ENCODE results near the gene CAMK4. TPM values are rescaled to one million over a fixed set of nuclear protein-coding genes. Genes with fewer than 3 reads are reported as not detected.

Gene CAMK4
- total and polyA plus RNA-seq, 3 donors from 2014 or later, result 35.4 to 76.9 (median 60.3) TPM

- intact Hi-C loops (cut with DNase I; ENCODE audit: low total_unique reads), result no loop called here
- no peak for DNase-seq
- H3K36me3 ChIP-seq (ENCODE audit: low read depth, missing control alignments), result no peaks in the 10 kb centered on the region
- H3K27ac ChIP-seq, result no peak overlapping the region
- H3K27me3 ChIP-seq, result no peaks in the 10 kb centered on the region
- 95 to 96% methylated on average over 2 of the region's 2 CpGs for WGBS, 2 donors
- TF ChIP-seq POLR2A (IDR thresholded peaks at IDR 0.05), result no peak
- no peak for TF ChIP-seq CTCF (IDR thresholded peaks at IDR 0.05)
- H3K4me1 ChIP-seq, result no peaks in the 10 kb centered on the region
- no peaks in the 10 kb centered on the region for H3K9me3 ChIP-seq
- H3K4me3 ChIP-seq, result no peak overlapping the region
Observed at GRCh38 chr5:111392181-111392580, 168.0 kb downstream of the CAMK4 start.

- H3K36me3 ChIP-seq (ENCODE audit: low read depth, missing control alignments), result no peaks in the 10 kb centered on the region
- H3K4me1 ChIP-seq, result no peaks in the 10 kb centered on the region
- no peak overlapping the region for H3K27ac ChIP-seq
- no peaks in the 10 kb centered on the region for H3K9me3 ChIP-seq
- 89 to 93% methylated on average over 3 of the region's 3 CpGs for WGBS, 2 donors
- no peak for TF ChIP-seq POLR2A (IDR thresholded peaks at IDR 0.05)
- intact Hi-C loops (cut with DNase I; ENCODE audit: low total_unique reads), result no loop called here
- DNase-seq, result no peak
- H3K27me3 ChIP-seq, result no peaks in the 10 kb centered on the region
- H3K4me3 ChIP-seq, result no peak overlapping the region
Observed at GRCh38 chr5:111394586-111394985, 170.4 kb downstream of the CAMK4 start.

GRCh38 chr5:111398013-111398412, 173.8 kb downstream of the CAMK4 start:
- no peaks in the 10 kb centered on the region for H3K4me1 ChIP-seq
- H3K9me3 ChIP-seq, result no peaks in the 10 kb centered on the region
- no peaks in the 10 kb centered on the region for H3K27me3 ChIP-seq
- H3K27ac ChIP-seq, result no peak overlapping the region
- TF ChIP-seq POLR2A (IDR thresholded peaks at IDR 0.05) (no peak), CTCF (IDR thresholded peaks at IDR 0.05) (no peak)
- 88 to 92% methylated on average over 2 of the region's 2 CpGs for WGBS, 2 donors
- H3K36me3 ChIP-seq (ENCODE audit: low read depth, missing control alignments), result no peaks in the 10 kb centered on the region
- intact Hi-C loops (cut with DNase I; ENCODE audit: low total_unique reads), result no loop called here
- no peak overlapping the region for H3K4me3 ChIP-seq
- no peak for DNase-seq

GRCh38 chr5:111399113-111399512, 174.9 kb downstream of the CAMK4 start:
- H3K4me3 ChIP-seq, result no peak overlapping the region
- DNase-seq, result no peak
- no peak overlapping the region for H3K27ac ChIP-seq
- TF ChIP-seq POLR2A (IDR thresholded peaks at IDR 0.05) (no peak), CTCF (IDR thresholded peaks at IDR 0.05) (no peak)
- H3K36me3 ChIP-seq (ENCODE audit: low read depth, missing control alignments), result no peaks in the 10 kb centered on the region
- no peaks in the 10 kb centered on the region for H3K9me3 ChIP-seq
- no peaks in the 10 kb centered on the region for H3K27me3 ChIP-seq
- intact Hi-C loops (cut with DNase I; ENCODE audit: low total_unique reads), result no loop called here
- H3K4me1 ChIP-seq, result no peaks in the 10 kb centered on the region
- WGBS, 2 donors, result 44 to 71% methylated on average over 2 of the region's 2 CpGs

- H3K27ac ChIP-seq, result no peak overlapping the region
- H3K27me3 ChIP-seq, result no peaks in the 10 kb centered on the region
- no peaks in the 10 kb centered on the region for H3K9me3 ChIP-seq
- H3K36me3 ChIP-seq (ENCODE audit: low read depth, missing control alignments), result no peaks in the 10 kb centered on the region
- intact Hi-C loops (cut with DNase I; ENCODE audit: low total_unique reads), result no loop called here
- no peaks in the 10 kb centered on the region for H3K4me1 ChIP-seq
- no peak overlapping the region for H3K4me3 ChIP-seq
- TF ChIP-seq CTCF (IDR thresholded peaks at IDR 0.05) (no peak), POLR2A (IDR thresholded peaks at IDR 0.05) (no peak)
- 51 to 52% methylated on average over 2 of the region's 2 CpGs for WGBS, 2 donors
- DNase-seq, result no peak
Observed at GRCh38 chr5:111401906-111402305, 177.7 kb downstream of the CAMK4 start.
